Naive thymus-derived CD8-positive, alpha-beta T cell (primary cell): ENCODE data around the gene HLA-DPA1. TPM values are rescaled to one million over a fixed set of nuclear protein-coding genes. Genes with fewer than 3 reads are reported as not detected.

Experiments used
- ATAC-seq, 2 donors: fragments of 150-1000 bp; cut with Tn5 transposase in 1 of 2; sonication (Bioruptor Pico), chemical (Tn5 transposase) in 1 of 2; 1 replicate in 1 of 2; 2 replicates in 1 of 2; pipeline ENCODE4 v1.10.0; 2021; ENCODE audit warnings: mild to moderate bottlenecking in 2 of 2, moderate library complexity in 2 of 2
- POLR2A ChIA-PET: fragments of 350-600 bp; sonication (Branson Sonifier 250); formaldehyde crosslinking; loops from one replicate; lab custom pipeline; 2021; ENCODE audit warnings: antibody characterized with exemption; lab: Charles Lee
- DNase-seq, 10 donors: peaks; one replicate each; pipeline versions ENCODE4 v3.0.0 to v3.0.0-alpha.2; 2020 to 2022
- H3K27ac Mint-ChIP-seq, 10 donors: one replicate each; pipeline ENCODE4 v1.8.0; 2020 to 2022; ENCODE audit warnings: mild to moderate bottlenecking in 10 of 10, mixed read lengths in 10 of 10, moderate library complexity in 4 of 10, inconsistent platforms in 1 of 10
- H3K27me3 Mint-ChIP-seq, 5 donors: one replicate each; pipeline ENCODE4 v1.8.0; 2021 to 2022; ENCODE audit warnings: mixed read lengths in 5 of 5
- H3K36me3 Mint-ChIP-seq, 3 donors: one replicate each; pipeline ENCODE4 v1.8.0; 2020 to 2022; ENCODE audit warnings: mixed read lengths in 3 of 3, mild to moderate bottlenecking in 2 of 3, inconsistent platforms in 1 of 3
- H3K4me1 Mint-ChIP-seq, 4 donors: one replicate each; pipeline ENCODE4 v1.8.0; 2021 to 2022; ENCODE audit warnings: mixed read lengths in 4 of 4
- H3K4me3 Mint-ChIP-seq, 10 donors: one replicate each; pipeline ENCODE4 v1.8.0; 2020 to 2022; ENCODE audit warnings: mild to moderate bottlenecking in 10 of 10, mixed read lengths in 10 of 10, moderate library complexity in 6 of 10, inconsistent platforms in 1 of 10
- H3K9me3 Mint-ChIP-seq, 9 donors: one replicate each; pipeline ENCODE4 v1.8.0; 2020 to 2022; ENCODE audit warnings: mixed read lengths in 9 of 9, mild to moderate bottlenecking in 3 of 9, inconsistent platforms in 1 of 9, moderate library complexity in 1 of 9
- polyA plus RNA-seq, 3 donors: library from polyadenylated mRNA; unstranded; fragments of 300-500 nt; fragmentation: Illumina TruSeq; gene quantifications; one replicate each; pipeline ENCODE4 v1.2.3, GENCODE V29; 2021
- total RNA-seq, 8 experiments: library from RNA in 2 of 8; stranded (reverse) in 2 of 8; gene quantifications; one replicate each; pipeline ENCODE4 v1.2.3 and lab custom pipeline; 2021 to 2026

The HLA-DPA1 gene
- total and polyA plus RNA-seq, 5 experiments from 2014 or later, result 19.5 to 121 (median 35.9) TPM

DNA sequence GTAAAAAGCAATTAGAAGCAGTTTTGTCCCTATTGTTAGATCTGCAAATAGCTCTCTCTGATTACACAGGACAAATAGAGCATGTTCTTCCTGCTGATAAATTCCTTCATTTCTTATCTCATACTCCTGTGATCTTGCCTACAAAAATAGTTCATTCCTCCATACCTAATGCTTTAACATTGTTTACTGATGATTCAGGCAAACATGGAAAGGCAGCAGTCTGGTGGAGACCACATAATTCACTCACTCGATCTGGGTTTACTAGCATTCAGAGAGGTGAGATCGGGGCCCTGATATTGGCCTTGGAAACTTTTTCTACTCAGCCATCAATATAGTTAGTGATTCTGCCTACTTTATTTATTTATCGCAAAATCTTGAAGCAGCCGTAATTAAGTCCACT is 20.2 kb downstream of the HLA-DPA1 start:
- H3K36me3 Mint-ChIP-seq, result no peaks in the 10 kb centered on the region
- POLR2A ChIA-PET, result no interaction called here

DNA sequence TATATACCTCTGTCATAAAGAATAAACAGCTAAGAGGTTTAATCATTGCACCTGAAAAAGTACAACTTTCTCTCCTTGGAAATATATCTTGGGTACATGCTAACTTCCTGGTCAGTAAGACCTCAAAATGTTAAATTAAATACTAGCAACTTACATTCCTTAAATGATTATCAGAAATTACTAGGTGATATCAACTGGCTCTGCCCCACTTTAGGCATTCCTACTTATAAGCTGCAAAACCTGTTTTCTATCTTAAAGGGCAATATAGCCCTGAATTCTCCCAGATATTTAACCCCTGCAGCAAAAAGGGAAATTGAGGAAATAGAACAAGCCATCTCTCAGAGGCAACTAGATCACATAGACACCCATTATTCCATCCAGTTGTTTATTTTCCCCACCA is 20.8 kb downstream of the HLA-DPA1 start:
- H3K4me3 Mint-ChIP-seq, result no peak overlapping the region
- no peak for ATAC-seq
- no peak for DNase-seq
- POLR2A ChIA-PET, result no interaction called here
- no peak overlapping the region for H3K27ac Mint-ChIP-seq
- H3K4me1 Mint-ChIP-seq, result peaks cover 0 to 10% (median 7%) of the 10 kb centered on the region in 4 donors
- peaks cover 9 to 31% (median 14%) of the 10 kb centered on the region in 5 donors for H3K27me3 Mint-ChIP-seq
- no peaks in the 10 kb centered on the region for H3K9me3 Mint-ChIP-seq
- peaks cover 0 to 1% (median 0%) of the 10 kb centered on the region in 3 donors for H3K36me3 Mint-ChIP-seq

More for the DNA sequence above, 20.2 kb downstream of the HLA-DPA1 start:
- Mint-ChIP-seq H3K4me1 (peaks cover 0 to 15% (median 8%) of the 10 kb centered on the region in 4 donors), H3K27me3 (peaks cover 9 to 25% (median 13%) of the 10 kb centered on the region in 5 donors), H3K9me3 (no peaks in the 10 kb centered on the region), H3K4me3 (no peak overlapping the region), H3K27ac (no peak overlapping the region)
- ATAC-seq (no peak), DNase-seq (no peak)

- peaks cover 0 to 3% (median 0%) of the 10 kb centered on the region in 4 donors for H3K4me1 Mint-ChIP-seq
- ATAC-seq (no peak), DNase-seq (no peak)
- H3K27me3 Mint-ChIP-seq, result peaks cover 19 to 46% (median 23%) of the 10 kb centered on the region in 5 donors
- peaks cover 0 to 5% (median 2%) of the 10 kb centered on the region in 3 donors for H3K36me3 Mint-ChIP-seq
- peaks cover 0 to under 1% (median 0%) of the 10 kb centered on the region in 9 donors for H3K9me3 Mint-ChIP-seq
- no peak overlapping the region for H3K27ac Mint-ChIP-seq
- POLR2A ChIA-PET, result interaction anchor here (0.6 kb wide), 1 partner anchor 23 kb away, joined by 3 read pairs; the partner anchor contains the start of gene HLA-DPA1
- no peak overlapping the region for H3K4me3 Mint-ChIP-seq
Measured at GRCh38 chr6:33050014-33050810, 23.2 kb downstream of the HLA-DPA1 start.

GRCh38 chr6:33049323-33050013 is 24.0 kb downstream of the HLA-DPA1 start:
- Mint-ChIP-seq H3K4me3 (no peak overlapping the region), H3K36me3 (peaks cover 0 to 5% (median 2%) of the 10 kb centered on the region in 3 donors), H3K27me3 (peaks cover 19 to 46% (median 24%) of the 10 kb centered on the region in 5 donors), H3K4me1 (peaks cover 0 to 3% (median 0%) of the 10 kb centered on the region in 4 donors), H3K9me3 (peaks cover 0 to 7% (median 0%) of the 10 kb centered on the region in 9 donors), H3K27ac (no peak overlapping the region)
- POLR2A ChIA-PET, result no interaction called here
- no peak for DNase-seq
- no peak for ATAC-seq

DNA sequence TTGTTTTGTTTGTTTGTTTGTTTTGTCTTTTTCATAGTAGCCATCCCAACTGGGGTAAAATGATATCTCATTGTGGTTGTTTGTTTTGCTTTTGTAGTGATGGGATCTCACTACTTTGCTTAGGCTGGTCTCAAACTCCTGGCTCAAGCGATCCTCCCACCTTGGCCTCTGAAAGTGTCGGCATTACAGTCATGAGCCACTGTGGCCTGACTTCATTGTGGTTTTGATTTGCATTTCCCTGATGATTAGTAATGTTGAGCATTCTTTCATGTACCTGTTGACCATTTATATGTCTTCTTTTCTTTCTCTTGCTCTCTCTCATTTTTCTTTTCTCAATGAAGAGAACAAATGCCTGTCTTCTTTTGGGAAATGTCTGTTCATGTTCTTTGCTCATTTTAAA is 33.3 kb downstream of the HLA-DPA1 start:
- ATAC-seq (no peak), DNase-seq (no peak)
- Mint-ChIP-seq H3K27me3 (peaks cover 0 to 13% (median 9%) of the 10 kb centered on the region in 5 donors), H3K36me3 (peaks cover 0 to 11% (median 10%) of the 10 kb centered on the region in 3 donors), H3K4me1 (no peaks in the 10 kb centered on the region), H3K27ac (no peak overlapping the region), H3K9me3 (peaks cover 2 to 21% (median 7%) of the 10 kb centered on the region in 9 donors), H3K4me3 (no peak overlapping the region)
- POLR2A ChIA-PET, result no interaction called here

DNA sequence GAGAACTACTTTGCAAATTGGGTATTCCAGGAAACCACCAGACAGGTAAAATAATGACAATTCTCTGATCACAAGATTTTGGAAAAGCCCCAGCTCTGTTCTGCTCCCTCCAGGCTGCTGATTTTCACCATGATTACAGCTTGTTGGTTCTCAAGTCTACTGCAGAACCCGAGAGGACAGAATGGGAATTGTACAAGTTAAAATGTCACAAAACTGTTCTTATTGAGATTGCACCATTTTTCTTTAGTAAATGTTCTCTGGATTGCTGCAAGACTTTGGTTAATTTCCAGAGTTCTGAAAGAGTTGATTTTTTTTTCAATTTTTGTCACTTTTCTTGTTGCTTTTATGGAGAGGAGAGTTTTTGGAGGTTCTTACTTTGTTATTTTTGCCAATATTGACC is 36.9 kb downstream of the HLA-DPA1 start:
- no peak for DNase-seq
- H3K27me3 Mint-ChIP-seq, result peaks cover 0 to 27% (median 9%) of the 10 kb centered on the region in 5 donors

GRCh38 chr6:33034554-33034953 is 38.9 kb downstream of the HLA-DPA1 start:
- H3K27me3 Mint-ChIP-seq, result peaks cover 0 to 27% (median 16%) of the 10 kb centered on the region in 5 donors
- POLR2A ChIA-PET, result no interaction called here
- no peak overlapping the region for H3K4me3 Mint-ChIP-seq

More for the DNA sequence above, 36.9 kb downstream of the HLA-DPA1 start:
- Mint-ChIP-seq H3K4me1 (peaks cover 0 to 1% (median 0%) of the 10 kb centered on the region in 4 donors), H3K9me3 (peaks cover 6 to 20% (median 15%) of the 10 kb centered on the region in 9 donors), H3K4me3 (no peak overlapping the region), H3K27ac (no peak overlapping the region), H3K36me3 (peaks cover 0 to 18% (median 18%) of the 10 kb centered on the region in 3 donors)
- ATAC-seq, result no peak
- POLR2A ChIA-PET, result interaction anchor here (0.5 to 0.6 kb wide), 2 partner anchors 102 to 1795 kb away, joined by 3 to 4 read pairs; no protein-coding TSS in a partner anchor

GRCh38 chr6:33030245-33030644 is 43.2 kb downstream of the HLA-DPA1 start:
- peak overlapping the region in 3 of 10 donors; percentile 7 to 87 (median 71) for H3K27ac Mint-ChIP-seq
- peaks cover 0 to 20% (median 14%) of the 10 kb centered on the region in 5 donors for H3K27me3 Mint-ChIP-seq
- peaks cover 3 to 12% (median 8%) of the 10 kb centered on the region in 9 donors for H3K9me3 Mint-ChIP-seq

More at GRCh38 chr6:33034554-33034953, 38.9 kb downstream of the HLA-DPA1 start:
- H3K9me3 Mint-ChIP-seq, result peaks cover 6 to 20% (median 15%) of the 10 kb centered on the region in 9 donors
- ATAC-seq (no peak), DNase-seq (no peak)
- peaks cover 0 to 19% (median 1%) of the 10 kb centered on the region in 4 donors for H3K4me1 Mint-ChIP-seq
- H3K27ac Mint-ChIP-seq, result peak overlapping the region in 1 of 10 donors; percentile 9
- peaks cover 0 to 18% (median 18%) of the 10 kb centered on the region in 3 donors for H3K36me3 Mint-ChIP-seq

DNA sequence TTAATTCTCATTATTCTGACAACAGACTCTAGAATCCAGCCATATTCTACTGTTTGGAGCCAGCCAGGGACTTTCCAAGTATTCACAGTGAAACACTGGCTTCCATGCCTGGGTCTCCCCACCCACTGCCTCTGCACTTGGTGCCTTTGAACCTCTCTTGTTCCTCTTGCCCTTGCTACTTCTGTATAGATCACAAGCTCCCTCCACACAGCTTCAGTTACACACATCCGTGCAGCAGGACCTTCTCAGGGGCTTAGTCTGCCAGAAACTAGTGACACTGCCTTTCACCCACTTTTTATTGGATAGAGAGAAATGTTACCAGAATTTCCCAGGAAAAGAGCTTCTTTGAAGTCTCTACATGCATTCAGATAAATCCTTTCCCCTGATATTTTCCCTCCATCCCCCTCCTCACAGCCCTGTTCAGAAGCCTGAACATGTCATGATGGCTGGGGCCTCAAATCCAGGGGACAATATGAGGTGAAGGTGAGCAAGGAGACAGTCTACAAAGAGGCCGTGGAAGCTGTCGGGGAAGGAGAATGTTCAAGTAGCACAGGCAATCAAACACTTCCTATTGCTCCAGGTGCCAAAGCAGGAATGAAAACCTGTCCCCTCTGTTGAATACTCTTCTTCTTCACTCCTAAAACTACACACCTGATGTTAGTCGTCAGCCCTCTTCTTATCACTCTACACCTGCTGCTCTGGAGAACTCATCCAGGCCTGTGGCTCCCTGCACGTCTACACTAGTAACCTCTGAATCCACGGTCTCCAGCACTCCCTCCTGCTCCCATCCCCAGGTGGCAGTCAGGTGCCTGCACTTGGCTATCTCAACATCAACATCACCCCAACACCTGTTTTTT is 43.9 kb downstream of the HLA-DPA1 start:
- H3K4me3 Mint-ChIP-seq, result peak overlapping the region in 1 of 10 donors; percentile 59
- POLR2A ChIA-PET, result interaction anchor here (0.9 kb wide), 1 partner anchor 58 kb away, joined by 3 read pairs; no protein-coding TSS in a partner anchor
- peaks cover 0 to 20% (median 8%) of the 10 kb centered on the region in 5 donors for H3K27me3 Mint-ChIP-seq
- H3K4me1 Mint-ChIP-seq, result peaks cover 0 to 36% (median 3%) of the 10 kb centered on the region in 4 donors
- H3K27ac Mint-ChIP-seq, result peak overlapping the region in 3 of 10 donors; percentile 71 to 87 (median 84)
- H3K36me3 Mint-ChIP-seq, result peaks cover 0 to 2% (median 1%) of the 10 kb centered on the region in 3 donors
- peaks cover 0 to 5% (median 2%) of the 10 kb centered on the region in 9 donors for H3K9me3 Mint-ChIP-seq
- ATAC-seq, result peak; percentile 51 to 72
- DNase-seq, result no peak

More at GRCh38 chr6:33030245-33030644, 43.2 kb downstream of the HLA-DPA1 start:
- DNase-seq (no peak), ATAC-seq (no peak)
- Mint-ChIP-seq H3K36me3 (peaks cover 0 to 9% (median 8%) of the 10 kb centered on the region in 3 donors), H3K4me3 (peak overlapping the region in 1 of 10 donors; percentile 59), H3K4me1 (peaks cover 0 to 36% (median 3%) of the 10 kb centered on the region in 4 donors)
- POLR2A ChIA-PET, result interaction anchor here (0.9 kb wide), 1 partner anchor 58 kb away, joined by 3 read pairs; no protein-coding TSS in a partner anchor

- no peak for DNase-seq
- Mint-ChIP-seq H3K27me3 (peaks cover 0 to 14% (median 0%) of the 10 kb centered on the region in 5 donors), H3K4me3 (peak overlapping the region in 1 of 10 donors; percentile 7), H3K36me3 (no peaks in the 10 kb centered on the region), H3K4me1 (peaks cover 0 to 36% (median 3%) of the 10 kb centered on the region in 4 donors), H3K27ac (peak overlapping the region in 2 of 10 donors; percentile 16 to 77), H3K9me3 (no peaks in the 10 kb centered on the region)
- POLR2A ChIA-PET, result interaction anchor here (1.3 kb wide), 1 partner anchor 45 kb away, joined by 5 read pairs; the partner anchor contains the start of gene HLA-DPA1
- ATAC-seq, result no peak
Measured at GRCh38 chr6:33028220-33028849, 45.1 kb downstream of the HLA-DPA1 start.

- Mint-ChIP-seq H3K9me3 (no peaks in the 10 kb centered on the region), H3K27ac (no peak overlapping the region), H3K4me3 (no peak overlapping the region), H3K4me1 (peaks cover 7 to 30% (median 10%) of the 10 kb centered on the region in 4 donors), H3K27me3 (peaks cover 0 to 4% (median 0%) of the 10 kb centered on the region in 5 donors), H3K36me3 (no peaks in the 10 kb centered on the region)
- ATAC-seq, result no peak
- no peak for DNase-seq
- POLR2A ChIA-PET, result interaction anchor here (0.7 kb wide), 1 partner anchor 52 kb away, joined by 3 read pairs; no protein-coding TSS in a partner anchor
Measured at GRCh38 chr6:33024521-33024920, 48.9 kb downstream of the HLA-DPA1 start.
